Measurements from ENCODE around the gene SLC28A3.

Gene SLC28A3

DNA sequence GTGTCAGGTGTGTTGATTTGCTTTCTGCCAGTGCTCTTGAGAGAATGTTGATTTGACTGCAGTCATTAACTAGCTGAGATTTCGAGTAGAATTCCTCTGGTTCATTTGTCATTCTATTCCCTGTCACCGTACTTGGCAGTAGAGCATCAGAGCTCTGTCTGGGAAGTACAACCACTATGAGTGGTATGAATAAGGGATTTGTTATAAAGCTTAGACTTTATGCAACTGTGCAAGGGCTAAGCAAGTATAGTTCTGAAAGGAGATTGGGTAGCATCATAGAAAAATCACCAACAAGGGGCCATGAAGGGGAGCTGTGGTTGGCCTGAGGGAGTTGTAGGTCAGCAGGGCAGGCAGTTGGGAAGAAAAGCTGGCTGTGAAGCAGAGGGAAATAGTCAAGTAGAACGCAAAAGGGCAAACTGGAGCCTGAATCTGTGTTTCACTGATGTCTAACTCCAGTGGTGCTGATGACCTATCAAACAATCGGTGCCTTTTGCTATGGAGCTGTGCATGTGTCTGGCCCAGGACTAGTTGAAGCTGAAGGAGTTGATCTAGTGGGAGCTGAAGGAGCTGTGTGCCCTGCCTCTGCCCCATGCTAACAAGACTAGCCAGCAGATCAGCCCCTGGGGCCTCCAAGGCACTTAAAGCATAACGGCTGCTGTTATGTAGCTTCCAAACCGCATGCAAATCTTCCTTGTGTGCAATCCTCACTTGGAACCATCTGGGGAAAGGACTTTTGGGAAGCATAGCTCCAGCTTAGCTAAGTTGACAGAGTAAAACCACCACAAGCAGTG is 110.0 kb downstream of the SLC28A3 start:
- no peak for DNase-seq

DNA sequence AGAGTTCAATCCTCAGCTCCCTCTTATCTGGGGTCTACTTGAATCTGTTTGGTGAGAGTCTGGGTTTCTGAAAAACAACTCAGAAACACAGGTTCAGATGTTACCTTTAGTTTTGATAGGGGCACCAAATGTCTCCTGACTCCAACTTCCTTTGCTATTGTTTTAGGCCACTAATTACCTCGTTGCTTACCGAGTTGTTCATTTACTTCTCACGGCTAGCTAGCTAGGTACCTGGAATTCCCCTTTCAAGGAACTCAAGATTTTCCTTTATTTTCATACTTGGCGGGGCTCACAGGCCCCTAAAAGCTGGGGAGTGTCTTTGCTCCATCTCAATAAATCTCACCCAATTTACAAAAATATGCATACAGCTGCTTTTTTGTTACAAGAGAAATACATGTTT is 111.4 kb downstream of the SLC28A3 start:
- DNase-seq: no peak

DNA sequence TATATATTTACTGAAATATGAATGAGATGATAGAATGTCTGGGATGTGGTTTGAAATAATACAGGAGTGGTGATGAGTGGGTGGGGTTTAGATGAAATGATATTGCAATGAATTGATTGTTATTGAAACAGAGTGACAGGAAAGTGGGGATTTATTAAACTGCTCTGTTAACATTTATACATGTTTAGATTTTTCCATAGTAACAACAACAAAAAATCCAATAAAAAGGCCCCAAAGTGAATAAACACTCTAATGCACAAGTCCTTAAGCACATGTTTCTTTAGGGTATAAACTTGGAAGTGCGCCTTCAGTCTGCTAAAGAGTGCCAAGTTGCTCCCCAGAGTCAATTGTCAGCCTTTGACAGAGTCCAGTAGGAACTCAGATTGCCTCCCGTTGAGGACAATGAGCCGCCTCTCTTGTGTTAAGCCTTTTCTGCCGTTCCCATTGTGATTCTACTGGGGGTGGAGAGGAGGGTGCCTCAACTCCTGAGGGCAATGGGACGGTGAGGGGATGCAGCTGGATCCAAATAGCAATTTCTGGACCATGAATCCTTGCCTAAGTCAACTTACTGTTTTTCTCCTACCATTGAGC is 112.3 kb downstream of the SLC28A3 start:
- no peak for DNase-seq

DNA sequence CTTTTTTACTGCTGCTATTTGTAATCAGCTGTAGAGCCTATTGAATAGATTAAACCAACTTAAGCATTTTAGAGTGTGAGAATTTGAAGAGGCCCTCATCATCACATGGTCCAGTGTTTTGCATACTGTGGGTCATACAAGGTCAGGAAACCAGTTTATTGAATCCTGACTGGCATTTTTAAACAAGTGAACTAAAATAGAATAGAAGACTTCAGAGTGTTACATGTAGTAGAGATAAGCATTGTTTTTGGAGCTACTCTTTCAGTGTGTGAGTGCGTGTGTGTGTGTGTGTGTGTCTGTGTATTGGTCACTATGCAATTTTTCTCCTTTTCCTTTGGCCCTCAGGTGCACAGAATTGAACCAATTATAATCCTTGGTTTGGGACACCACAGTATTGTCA is 114.4 kb downstream of the SLC28A3 start:
- DNase-seq: no peak

Measured in NCI-H1436 (cell line).